Frontal cortex (tissue), 4 donors: ENCODE measurements around the gene AKAP11. TPM values are rescaled to one million over a fixed set of nuclear protein-coding genes. Genes with fewer than 3 reads are reported as not detected.
"Not testable (repeated sequence)": the region's sequence is repeated elsewhere in the genome, so short reads cannot be mapped to it uniquely, and the experiment has no call there.

Experiments used
- DNase-seq, 2 donors: peaks; one replicate each; pipeline ENCODE4 v3.0.0; 2012; ENCODE audit warnings: low spot score in 2 of 2
- FAIRE-seq: peaks from 2 replicates; lab custom pipeline; 2012; peaks lifted over from hg19 to GRCh38; lab: Jason Lieb, UNC
- total RNA-seq: library from RNA; depleted of rRNA; stranded (reverse); fragments of >200 nt; gene quantifications from one replicate; pipeline ENCODE4 v1.2.3, GENCODE V29; 2014
- donor health status: control.
- donor health status: control.
- donor health status: control.

The AKAP11 gene, protein sequence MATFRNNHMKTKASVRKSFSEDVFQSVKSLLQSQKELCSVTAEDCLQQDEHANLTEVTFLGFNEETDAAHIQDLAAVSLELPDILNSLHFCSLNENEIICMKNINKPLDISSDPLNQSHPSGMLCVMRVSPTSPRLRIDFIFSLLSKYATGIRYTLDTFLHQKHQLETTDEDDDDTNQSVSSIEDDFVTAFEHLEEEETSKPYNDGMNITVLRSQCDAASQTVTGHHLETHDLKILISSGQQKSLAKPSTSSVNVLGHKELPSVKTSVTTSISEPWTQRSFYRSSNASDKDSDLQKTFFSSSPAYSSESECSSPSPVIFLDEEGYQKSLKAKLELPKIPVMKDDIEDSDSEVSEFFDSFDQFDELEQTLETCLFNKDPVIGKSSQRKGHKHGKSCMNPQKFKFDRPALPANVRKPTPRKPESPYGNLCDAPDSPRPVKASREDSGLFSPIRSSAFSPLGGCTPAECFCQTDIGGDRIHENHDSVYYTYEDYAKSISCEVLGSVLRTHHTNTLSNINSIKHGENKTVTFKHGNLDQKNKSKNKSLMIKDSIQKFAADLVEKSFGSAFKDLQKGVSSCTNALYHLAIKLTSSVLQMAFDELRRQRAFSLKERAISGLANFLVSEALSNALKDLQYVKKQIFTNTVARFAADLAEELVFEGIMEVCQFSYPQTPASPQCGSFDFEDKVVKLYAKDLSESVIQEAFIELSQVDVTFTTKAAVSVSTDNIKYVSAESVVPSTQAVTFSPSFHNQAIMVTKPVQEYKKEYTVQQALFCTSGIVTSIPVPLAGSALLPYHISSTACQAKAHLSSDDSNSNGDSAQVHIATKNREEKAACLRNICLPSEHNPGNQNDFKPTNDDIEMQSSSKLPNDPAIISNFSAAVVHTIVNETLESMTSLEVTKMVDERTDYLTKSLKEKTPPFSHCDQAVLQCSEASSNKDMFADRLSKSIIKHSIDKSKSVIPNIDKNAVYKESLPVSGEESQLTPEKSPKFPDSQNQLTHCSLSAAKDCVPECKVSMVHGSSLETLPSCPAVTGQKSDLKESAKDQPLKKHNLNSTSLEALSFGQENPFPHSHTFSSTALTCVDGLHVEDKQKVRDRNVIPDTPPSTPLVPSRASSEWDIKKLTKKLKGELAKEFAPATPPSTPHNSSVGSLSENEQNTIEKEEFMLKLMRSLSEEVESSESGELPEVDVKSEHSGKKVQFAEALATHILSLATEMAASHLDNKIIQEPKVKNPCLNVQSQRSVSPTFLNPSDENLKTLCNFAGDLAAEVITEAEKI (N-terminal part only)
- total RNA-seq, result 76.2 TPM

DNA sequence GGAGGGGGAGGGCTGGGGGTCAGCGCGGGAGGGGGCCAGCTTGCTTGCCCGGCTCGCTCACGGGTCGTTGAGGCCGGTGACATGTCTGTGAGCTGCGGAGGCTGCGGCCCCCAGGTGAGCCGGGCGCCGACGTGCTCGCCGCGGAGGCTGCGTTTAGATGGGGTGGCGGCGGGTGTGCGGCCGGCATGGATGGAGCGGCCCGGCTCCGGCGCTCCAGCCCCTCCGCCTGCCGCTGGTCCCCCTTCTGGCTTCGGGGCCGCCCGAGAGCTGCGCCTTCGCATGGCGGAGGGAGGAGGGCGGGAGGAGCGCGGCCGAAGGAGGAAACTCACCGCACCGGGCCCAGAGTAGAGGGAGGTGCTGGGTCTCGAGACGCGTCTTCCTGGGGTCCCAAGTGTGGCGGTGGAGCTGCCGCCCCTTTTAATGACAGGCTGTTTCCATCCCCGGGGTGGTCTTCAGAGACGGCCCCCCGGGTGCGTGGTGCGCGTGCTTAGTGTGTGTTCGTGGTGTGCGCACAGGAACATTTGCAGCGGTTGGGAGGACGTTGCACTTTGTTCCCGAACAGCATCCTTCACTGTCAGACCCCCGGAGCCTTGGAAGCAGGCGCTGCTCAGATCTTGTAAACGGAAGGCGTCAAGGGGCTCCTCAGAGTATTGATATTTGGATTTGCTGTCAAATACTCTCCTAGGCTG lies at the start of gene AKAP11:
AKAP11 (plus strand) TSS at position 38 of the 689 bp plus-strand sequence. CDS start 14,197 bp downstream, outside the sequence.
- no peak for FAIRE-seq

DNA sequence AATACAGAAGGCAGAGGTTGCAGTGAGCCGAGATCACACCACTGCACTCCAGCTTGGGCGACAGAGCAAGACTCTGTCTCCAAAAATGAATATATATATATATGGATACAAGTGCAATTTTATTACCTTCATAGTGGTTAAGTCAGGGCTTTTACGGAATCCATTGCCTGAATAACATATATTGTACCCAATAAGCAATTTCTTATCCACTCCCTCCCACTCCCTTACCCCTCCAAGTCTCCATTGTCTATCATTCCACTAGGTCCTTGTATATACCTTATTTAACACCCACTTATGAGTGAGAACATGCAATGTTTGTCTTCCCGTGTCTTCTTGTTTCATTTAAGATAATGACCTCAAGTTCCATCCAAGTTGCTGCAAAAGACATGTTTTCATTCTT lies 48.3 kb upstream of the AKAP11 start:
- FAIRE-seq (no peak), DNase-seq (no peak)

More for the DNA sequence above, at the start of gene AKAP11:
- no peak for DNase-seq

DNA sequence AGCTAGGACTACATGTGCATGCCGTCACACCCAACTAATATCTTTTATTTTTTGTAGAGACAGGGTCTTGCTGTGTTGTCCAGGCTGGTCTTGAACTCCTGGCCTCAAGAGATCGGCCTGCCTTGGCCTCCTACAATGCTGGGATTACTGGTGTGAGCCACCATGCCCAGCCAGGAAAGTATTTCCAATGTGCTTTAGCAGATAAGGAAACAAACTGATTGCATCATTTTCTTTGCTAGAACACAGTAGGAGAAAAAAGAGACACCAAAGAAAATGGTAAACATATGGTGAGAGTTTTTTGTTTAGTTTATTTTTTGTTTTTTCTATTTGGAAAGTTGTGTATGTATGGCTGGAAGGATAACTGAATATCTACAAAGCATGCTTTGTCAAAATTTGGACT lies 46.9 kb upstream of the AKAP11 start:
- DNase-seq (no peak), FAIRE-seq (no peak)

DNA sequence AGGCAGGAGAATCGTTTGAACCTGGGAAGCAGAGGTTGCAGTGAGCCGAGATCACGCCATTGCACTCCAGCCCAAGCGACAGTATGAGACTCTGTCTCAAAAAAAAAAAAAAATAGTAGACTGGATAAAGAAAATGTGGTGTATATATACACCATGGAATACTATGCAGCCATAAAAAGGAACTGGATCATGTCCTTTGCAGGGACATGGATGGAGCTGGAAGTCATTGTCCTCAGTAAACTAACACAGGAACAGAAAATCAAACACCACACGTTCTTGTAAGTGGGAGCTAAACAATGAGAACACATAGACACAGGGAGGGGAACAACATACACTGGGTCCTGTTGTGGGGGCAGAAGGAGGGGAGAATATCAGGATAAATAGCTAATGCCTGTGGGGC lies 45.2 kb upstream of the AKAP11 start:
- FAIRE-seq, DNase-seq: not testable (repeated sequence)

DNA sequence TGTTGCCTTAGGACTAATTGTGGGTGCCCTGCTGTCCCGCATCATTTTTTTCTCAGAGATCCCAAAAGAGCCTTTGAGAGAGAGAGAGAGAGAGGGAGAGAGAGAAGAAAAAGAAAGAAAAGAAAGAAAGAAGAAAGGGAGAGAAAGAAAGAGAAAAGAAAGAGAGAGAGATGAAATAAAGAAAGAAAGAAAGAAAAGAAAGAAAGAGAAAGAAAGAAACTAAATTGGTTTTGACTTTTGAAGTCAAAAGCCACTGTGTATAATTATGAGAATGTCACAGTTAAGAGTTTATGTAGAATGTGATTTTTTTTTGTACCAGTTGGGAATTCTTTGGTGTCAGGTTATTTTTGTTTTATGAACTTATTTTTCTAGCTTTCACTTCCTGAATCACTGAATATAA lies 43.4 kb upstream of the AKAP11 start:
- FAIRE-seq, result no peak
- no peak for DNase-seq

DNA sequence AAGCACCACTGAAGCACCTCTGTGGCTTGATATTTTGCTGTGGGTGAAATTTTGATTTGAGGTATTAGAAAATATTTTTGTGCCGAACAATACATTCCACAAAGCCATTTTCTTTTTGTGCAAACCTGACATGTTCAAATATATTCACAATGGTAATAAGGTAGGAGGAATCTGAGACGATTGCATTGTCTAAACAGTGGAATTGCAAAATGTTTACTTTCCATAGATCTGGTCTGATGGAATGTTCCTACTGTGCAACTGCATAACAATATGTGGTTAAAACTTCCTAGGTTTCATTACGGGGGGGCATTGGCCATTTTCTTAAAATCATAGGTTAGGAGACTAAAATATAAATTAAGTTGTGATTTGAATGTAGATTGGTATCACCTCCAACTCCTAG lies 42.7 kb upstream of the AKAP11 start:
- DNase-seq, result no peak
- no peak for FAIRE-seq

DNA sequence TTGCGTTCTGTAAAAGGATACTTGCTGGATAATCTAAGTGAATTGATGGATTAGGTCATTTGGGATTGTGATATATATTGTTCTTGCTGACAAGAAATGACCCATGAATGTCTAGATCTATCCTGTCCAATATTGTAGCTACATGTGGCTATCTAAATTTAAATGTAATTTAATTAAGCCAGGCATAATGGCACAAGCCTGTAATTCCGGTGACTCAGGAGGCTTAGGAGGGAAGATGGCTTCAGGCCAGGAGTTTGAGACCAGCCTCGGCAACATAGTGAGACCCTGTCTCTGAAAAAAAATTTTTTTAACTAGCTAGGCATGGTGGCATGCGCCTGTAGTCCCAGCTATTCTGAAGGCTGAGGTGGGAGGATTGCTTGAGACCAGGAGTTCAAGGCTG lies 39.3 kb upstream of the AKAP11 start:
- FAIRE-seq (no peak), DNase-seq (no peak)

DNA sequence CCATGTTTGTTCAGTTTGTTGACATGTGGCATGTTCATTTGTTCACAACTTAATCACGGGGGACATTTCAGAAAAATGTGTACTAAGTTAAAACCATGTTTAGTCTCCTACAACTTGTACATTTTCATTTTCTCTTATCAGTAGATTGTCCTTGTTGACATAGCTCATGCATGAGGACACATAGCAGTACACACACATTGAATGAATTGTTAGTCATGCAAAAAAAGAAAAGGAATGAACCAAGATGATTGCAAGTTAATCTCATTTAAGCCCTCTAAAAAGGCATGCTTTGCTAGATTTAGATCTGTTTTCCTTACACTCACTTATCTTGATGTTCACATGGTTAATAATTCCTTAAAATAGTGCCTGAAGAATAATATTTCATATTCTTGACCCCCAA lies 38.2 kb upstream of the AKAP11 start:
- DNase-seq (no peak), FAIRE-seq (no peak)

DNA sequence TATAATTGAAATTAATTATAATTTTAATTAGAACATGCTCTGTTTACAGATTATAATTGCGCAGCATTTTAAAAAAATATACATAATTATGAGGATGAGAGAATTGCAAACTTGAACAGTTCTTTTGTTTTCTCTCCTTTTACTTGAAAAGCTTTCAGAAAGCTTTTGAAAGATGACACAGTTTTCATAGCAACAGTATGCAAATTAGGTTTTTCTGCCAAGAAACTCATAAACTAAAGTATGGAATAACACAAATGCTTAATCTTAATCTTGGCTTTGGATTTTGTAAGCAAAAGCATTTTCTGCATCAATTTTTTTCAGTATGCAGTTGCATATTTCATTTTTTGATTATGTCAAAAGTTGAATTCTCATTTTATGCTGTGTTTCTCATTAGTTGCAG lies 32.8 kb upstream of the AKAP11 start:
- peak in 1 of 2 donors; percentile 7 for DNase-seq

DNA sequence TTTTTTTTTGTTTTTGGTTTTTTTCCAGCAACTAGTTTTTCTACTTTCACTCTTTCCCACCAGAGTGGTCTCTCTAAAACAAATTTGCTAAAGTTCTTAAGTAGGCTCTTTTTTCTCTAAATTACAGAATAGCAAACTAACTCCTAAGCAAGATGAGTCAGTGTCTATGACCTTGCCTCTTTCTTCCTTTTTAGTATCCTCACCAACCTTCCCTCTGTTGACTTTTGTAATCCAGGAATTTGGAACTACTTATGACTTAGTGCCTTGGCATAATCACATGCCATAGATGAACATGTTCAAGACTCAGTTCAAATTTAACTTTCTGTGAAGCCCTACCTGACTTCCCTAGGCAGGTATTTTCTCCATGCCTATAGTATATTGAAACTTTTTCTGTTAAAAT lies 32.3 kb upstream of the AKAP11 start:
- FAIRE-seq, result no peak

More for the DNA sequence above, 32.8 kb upstream of the AKAP11 start:
- FAIRE-seq, result no peak

DNA sequence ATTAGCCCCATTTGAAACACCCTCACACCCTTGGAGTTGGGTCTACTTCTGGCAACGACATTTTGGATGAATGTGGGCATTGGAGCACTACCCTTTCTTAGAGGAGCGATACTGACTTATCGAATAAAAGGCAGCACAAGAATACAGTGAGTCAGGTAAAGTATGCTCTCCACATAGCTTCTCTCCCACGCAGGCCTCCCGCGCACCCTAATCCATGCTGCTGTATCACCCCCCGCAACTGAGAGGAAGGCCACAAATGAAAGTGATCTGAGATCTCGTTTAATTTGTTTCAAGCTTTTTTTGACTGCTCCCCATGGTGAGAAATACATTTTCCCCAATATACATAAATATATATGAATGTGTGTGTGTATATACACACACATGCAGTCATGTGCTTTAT lies 25.4 kb upstream of the AKAP11 start:
- DNase-seq (no peak), FAIRE-seq (no peak)

More for the DNA sequence above, 32.3 kb upstream of the AKAP11 start:
- DNase-seq, result no peak

DNA sequence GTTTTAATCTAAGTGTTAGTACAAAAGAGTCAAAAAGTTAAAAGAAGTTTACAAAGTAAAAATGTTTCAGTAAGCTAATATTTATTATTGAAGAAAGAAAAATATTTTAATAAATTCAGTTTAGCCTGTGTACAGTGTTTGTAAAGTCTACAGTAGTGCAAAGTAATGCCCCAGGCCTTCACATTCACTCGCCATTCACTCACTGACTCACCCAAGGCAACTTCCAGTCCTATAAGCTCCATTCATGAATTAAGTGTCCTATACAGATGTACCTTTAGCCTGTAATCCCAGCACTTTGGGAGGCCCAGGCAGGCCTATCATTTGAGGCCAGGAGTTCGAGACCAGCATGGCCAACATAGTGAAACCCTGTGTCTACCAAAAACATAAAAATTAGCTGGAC lies 24.1 kb upstream of the AKAP11 start:
- DNase-seq (no peak), FAIRE-seq (peak; percentile 90)

DNA sequence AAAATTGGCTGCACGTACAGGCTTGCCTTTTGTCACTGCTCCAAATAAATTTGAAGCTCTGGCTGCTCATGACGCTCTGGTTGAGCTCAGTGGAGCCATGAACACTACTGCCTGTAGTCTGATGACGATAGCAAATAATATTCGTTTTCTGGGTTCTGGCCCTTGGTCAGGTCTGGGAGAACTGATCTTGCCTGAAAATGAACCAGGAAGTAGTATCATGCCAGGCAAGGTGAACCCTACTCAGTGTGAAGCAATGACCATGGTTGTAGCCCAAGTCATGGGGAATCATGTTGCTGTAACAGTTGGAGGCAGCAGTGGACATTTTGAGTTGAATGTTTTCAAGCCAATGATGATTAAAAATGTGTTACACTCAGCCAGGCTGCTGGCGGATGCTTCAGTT lies 16.1 kb upstream of the AKAP11 start:
- no peak for FAIRE-seq

DNA sequence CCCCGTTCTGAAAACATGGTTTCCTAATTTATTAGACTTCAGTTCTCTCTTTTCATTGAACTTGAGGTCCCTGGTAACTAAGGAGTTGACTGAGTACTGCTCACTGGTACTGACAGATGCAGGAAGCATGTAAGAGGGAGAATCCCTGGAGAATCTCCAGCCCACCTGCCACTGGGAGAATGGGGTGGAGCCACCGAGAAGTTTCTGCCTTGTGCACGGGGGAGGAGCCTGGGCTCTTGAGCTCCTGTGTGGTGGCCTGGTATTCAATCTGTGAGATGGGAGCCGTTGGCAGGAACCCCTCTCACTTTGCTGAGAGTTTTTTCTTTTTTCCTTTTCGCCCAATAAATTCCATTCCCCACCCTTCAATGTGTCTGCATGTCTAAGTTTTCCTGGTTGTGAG lies 13.2 kb upstream of the AKAP11 start:
- no peak for DNase-seq
- FAIRE-seq, result no peak

More for the DNA sequence above, 16.1 kb upstream of the AKAP11 start:
- no peak for DNase-seq

DNA sequence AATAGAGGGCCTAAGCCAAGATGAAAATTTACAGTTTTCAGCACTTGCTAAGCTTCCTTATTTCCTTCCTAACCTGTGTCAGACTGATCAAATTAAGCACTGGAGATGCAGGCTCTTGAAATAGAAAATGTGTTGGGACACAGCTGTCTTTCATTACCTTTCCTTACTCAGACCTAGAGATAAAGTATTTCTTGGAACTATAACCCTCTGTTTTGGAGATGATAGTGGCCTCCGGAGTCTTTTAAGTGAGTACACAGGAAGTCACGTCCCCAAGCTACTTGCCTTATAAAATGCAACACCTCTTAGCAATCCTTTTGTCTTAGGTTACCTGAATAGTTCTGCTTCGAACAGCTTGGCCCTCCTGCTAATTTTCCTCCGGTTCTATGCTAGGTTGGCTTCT lies 12.4 kb upstream of the AKAP11 start:
- no peak for DNase-seq

DNA sequence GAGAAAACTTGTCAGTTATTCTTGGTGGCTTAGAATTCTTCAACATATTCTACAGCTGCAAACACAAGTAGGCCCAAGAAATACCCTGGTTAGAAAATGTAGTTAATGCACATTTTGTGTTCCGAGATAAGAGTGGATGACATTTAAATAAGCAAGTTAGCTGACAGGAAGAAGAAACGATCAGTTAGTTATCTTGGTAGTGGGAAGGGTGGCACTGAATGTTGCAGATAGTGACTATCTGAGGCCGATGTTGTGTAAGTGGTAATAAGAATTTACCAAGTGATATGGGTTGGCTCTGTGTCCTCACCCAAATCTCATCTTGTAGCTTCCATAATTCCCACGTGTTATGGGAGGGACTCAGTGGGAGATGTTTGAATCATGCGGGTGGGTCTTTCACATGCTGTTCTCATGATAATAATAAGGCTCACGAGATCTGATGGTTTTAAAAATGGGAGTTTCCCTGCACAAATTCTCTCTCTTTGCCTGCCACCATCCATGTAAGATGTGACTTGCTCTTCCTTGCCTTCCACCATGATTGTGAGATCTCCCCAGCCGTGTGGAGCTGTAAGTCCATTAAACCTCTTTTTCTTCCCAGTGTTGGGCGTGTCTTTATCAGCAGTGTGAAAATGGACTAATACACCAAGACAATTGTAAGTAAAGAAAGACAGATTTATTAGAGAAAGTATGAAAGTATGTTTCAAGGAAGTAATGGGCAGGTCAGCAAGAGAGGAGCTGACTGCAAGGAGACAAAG lies 10.9 kb upstream of the AKAP11 start:
- no peak for FAIRE-seq

More for the DNA sequence above, 12.4 kb upstream of the AKAP11 start:
- no peak for FAIRE-seq

DNA sequence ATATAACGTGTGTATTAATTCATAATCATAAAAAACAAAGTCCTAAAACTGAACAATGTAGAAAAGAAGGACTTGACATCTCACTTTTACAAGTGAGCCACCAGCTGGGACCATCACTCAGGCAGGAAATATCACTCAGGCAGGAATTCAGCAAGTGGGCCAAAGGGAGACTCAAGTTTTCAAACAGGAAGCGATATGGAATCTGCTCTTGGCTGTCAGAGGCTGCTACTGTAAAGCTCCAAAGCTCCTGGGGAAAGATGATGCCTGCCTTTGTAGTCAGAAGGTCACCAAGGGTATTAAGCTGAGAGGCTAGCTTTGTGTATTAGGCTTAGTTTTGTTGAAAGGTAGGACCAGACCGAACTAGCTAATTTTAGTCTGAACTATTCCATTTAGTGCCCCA lies 5.5 kb upstream of the AKAP11 start:
- FAIRE-seq, result no peak
- no peak for DNase-seq

More for the DNA sequence above, 10.9 kb upstream of the AKAP11 start:
- no peak for DNase-seq

DNA sequence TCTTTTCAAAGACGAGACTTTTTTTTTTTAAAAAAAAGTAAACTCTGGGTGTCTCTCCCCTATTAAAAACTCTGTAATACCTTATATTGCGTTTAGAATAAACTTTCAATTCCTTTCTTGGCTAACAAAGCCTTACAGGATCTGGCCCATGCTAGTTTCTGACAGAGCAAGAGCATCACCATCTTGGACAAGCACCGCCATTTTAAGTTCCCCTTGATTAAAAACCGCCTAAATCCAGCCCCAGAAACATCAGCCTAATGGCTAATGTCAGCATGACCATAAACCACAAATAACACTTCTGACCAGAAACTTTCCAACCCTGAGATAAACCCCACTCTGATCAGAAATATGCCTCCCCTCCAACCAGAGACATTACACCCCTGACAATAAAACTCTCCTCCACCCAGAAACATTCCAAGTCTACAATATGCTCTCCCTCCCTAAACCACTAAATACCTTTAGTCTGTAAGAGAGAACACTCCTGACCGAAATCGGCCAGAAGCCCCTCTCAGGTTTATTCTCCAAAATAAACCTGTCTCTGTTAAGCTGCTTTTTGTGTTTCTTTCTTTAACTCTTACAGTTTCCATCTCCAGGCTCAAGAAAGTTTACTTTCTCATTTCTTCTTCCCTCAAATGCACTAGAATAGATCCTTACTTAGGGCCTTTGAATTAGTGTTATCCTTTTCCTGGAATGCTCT lies 1.6 kb upstream of the AKAP11 start:
- FAIRE-seq (no peak), DNase-seq (no peak)
